Activated CD8-positive, alpha-beta memory T cell treated with anti-CD3 and anti-CD28 coated beads, Interleukin-2, amount 50 U/mL, for 24 hours (primary cell): Measurements from ENCODE around the gene ID3.

ENCODE experiments used
- DNase-seq: peaks from one replicate; pipeline ENCODE4 v3.0.0-alpha.2; 2020; ENCODE audit errors: extremely low read depth

ID3 gene

DNA sequence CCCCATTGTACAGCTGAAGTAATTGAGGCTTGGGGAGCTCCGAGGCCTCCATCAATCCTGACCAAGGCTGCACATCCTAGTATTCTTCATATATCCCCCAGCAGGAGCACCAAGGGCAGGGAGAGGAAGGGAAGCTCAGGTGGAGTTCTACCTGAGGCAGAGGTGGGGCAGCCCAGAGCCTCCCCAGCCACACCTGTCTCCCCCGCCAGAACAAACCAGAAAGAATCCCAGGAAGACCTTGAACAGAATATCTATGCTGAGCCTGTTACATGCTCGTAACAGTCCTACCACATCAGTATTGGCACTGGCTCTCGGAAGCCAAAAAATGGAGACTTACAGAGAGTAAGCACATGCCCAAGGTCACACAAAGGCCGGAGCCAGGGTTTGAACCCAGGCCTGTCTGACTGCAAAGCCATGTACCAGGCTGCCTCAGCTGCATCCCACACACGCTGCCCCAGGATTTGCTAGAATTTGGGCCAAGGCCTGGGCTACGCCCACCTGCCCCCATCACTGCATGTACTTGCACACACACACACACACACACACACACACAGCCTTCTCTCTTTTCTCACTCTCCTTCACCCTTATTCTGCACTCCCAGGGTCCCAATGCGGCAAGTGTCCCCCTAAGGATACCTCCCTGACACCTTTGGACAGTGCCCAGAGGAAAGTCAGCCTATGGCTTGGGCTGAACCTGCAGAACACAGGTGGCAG lies 32.8 kb downstream of the ID3 start:
- DNase-seq: no peak

DNA sequence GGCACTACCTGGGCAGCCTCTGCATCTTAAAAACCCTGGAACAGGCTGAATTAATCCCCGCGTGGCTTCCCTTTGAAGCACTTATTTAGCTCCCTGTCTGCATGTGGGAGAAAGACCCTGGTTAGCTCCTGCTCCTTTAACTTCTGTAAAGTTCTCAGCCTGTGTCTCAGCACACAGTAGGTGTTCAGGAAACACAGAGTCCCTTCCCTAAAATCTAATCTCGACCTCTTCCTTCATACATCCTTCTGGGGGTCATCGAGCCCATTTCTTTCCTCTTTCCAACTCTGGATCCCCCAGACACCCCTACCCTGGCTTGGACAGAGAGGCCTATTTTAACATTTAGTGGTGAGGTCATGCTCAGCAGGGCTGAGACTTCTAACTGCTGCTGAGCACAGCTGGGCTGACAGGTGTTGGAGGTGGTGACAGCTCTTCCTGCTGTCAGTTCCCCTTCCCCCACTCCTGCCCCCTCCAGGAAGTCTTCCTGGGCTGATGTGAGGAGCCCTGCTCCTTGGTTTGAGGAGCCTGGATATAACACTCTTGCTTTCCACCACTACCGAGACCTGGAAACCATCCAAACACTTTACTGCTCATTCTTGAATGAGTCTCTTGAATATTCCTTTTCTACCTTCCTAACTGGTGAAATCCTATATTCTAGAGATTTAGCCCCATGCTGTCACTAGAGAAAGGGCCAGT lies 33.6 kb downstream of the ID3 start:
- DNase-seq: no peak

DNA sequence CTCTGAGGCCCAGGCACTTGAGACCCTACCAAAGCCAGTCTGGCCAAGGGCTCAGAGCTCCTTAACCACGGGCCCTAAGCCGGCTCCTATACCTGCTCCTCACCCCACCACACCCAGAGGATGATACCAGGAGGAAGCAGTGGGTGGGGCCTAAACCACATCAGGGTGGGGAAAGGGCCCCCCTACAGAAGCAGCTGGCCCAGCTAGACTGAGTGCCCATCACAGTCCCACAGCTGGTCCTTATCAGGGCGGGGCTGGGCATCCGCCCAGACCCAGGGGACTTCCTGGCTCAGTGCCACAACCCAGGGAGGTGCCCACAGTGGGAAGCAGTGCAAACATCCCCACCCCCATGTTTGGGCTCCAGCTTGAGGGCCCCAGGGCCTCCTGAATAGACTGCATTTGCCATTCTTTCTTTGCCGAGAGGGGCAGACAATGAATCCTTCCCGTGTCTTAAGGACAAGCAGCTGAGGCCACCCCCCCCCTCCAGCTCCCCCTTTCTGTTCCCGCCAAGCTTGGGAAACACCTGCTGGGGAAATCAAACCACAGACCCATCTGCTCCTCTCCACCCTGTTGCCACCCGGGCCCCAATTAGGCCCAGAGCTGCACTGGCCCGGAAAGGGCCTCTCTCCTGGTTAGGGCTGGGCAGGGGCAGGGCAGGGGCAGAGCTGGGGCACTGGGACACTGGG lies 34.4 kb downstream of the ID3 start:
- DNase-seq: no peak

DNA sequence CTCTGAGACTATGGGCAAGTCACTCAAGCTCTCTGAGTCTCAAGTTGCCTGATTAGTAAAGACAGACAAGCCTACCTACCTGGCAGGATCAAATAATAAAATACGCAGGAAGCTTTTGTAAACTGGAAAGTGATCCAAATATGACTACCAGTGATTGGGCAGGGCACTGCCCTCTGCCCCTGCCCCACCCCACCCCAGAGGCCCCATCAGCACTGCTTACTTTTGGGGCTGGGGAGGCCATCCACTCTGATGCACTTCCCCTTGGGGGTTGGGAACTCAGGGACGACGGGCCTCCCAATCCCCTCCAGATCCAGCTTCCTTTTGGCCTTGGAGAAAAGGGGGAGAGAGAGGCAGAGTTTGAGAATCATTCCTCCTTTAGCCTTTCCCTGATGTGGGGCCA lies 35.1 kb downstream of the ID3 start:
- no peak for DNase-seq

DNA sequence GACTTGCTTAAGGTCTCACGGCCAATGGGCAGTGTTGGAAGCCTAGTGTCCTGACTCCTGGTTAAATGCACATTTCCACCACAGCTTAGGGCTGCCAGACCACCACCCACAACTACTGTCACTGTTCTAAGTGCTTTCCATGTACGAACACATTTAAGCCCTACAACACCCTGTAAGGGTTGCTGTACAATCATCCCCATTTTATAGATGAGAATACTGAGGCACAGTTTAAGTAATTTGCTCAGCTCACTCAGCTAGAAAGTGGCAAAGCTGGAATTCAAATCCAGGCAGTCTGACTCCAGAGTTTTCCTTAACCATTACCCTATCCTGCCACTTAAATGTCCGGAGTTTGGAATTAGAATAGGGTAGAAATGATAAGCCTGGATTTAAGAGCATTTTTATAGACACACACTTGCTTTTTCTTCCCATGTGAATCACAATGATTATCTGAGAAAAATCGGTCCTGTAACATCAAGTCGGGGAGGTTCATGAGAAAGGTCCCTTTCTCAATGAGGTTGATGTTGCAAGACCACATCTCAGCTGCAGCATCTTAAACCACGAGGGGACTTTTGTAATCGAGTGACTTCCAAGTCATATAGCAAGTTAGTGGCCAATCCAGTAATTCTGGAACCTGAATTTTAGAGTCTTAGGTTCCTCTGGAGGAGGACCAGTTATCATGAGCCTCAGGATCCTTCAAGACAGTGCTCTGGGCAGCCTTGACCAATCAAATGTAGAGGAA lies 36.9 kb downstream of the ID3 start:
- DNase-seq: no peak

DNA sequence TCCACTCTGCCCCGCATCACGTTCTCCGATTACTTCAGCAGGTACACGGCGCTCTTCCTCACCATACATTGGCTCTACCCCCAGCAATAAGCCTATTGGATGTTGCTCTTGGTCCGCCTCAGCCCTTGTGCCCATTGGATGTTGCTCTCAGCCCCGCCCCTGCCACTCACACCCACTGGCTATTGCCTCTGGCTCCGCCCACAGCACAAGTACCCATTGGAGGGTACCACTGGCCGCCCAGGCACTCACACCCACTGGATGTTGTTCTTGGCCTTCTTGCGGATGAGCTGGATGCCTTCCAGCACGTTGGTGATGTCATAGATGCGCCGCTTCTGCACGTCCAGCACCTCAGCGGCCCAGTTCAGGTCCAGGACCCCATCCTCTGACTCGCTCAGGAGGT lies 37.7 kb downstream of the ID3 start:
- no peak for DNase-seq

DNA sequence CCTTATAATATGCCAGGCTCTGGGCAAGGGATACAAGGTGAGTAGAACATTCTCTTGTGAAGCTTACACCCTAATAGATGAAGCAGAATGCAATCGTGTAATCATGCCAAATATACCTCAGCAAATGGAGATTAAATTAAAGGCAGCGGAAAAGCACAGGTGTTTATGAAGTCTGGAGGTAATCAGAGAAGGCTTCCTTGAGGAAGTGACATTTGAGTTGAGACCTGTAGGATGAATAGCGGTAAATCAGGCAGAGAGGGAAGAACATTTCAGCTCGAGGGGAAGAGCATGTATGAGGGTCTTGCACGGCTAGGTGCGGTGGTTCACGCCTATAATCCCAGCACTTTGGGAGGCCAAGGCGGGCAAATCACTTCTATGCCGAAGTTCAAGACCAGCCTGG lies 41.7 kb downstream of the ID3 start:
- DNase-seq: no peak

DNA sequence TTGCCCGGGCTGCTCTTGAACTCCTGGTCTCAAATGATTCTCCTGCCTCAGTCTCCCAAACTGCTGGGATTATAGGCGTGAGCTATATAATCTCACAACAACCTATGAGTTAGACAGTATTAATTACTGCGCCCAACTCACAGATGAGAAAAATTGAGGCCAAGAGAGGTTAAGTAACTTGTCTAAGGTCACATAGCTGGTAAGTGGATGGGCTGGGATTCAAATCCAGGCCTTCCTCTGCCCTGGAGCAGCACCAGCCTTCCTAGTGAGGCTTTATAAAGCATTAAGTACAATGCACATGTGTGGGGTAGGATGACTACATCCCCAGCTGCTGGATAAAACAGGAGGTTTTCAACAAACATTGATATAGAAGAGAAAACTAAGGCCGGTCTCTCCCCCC lies 43.4 kb downstream of the ID3 start:
- no peak for DNase-seq

DNA sequence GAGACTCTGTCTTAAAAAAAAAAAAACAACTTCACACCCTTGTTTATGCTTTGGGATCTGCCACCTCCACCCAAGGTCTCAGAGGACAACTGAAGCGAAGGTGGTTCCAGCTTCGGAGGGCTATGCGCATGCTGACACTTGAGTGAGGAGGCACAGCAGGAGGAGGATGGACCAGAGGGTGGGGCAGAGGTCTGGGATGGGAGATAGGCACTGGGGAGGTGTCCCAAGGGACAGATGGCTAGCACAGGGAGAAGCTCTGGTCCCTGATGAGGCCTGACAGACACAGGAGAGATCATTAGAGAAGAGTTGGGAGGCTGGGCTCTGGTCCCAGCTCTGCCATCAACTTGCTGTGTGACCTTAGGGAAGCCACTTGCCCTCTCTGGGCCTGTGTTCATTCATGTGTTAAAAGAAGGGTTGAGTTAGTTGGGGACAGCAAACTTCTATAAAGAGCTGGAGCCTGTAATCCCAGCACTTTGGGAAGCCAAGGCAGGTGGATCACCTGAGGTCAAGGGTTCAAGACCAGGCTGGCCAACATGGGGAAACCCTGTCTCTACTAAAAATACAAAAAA lies 45.1 kb downstream of the ID3 start:
- no peak for DNase-seq

DNA sequence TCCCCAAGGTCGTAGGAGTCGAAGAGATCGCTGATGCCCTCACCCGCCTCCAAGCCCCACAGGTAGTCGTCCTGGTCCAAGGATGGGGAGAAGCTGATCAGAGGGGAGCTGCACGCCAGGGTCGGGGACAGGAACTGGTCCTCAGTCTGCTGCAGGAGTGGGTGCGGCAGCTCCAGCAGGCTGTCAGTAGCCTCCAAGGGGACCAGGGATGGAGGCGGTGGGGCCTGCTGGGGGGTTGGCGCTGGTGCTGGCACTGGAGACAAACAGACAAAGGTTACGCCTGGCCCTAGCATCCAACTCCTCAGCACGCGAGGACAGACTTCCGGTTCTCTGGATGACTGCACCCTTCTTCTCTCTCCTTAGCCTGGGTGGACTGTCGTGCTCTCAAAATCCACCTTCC lies 49.4 kb downstream of the ID3 start:
- no peak for DNase-seq
